CD4-positive, alpha-beta memory T cell (primary cell): ENCODE data around the gene ODAD4. TPM values are rescaled to one million over a fixed set of nuclear protein-coding genes. Genes with fewer than 3 reads are reported as not detected.
A peak's percentile ranks its signal among the peaks of the same experiment; 100 is the strongest.

Experiments
- CTCF ChIA-PET: fragments of 350-600 bp; sonication (Branson Sonifier 250); formaldehyde crosslinking; loops from one replicate; lab custom pipeline; 2021; ENCODE audit warnings: inconsistent platforms; ENCODE audit not compliant: partially characterized antibody; lab: Charles Lee
- POLR2A ChIA-PET: fragments of 350-600 bp; sonication (Branson Sonifier 250); formaldehyde crosslinking; loops from one replicate; lab custom pipeline; 2021; ENCODE audit not compliant: partially characterized antibody; lab: Charles Lee
- DNase-seq, 5 donors: peaks; one replicate each; pipeline versions ENCODE4 v3.0.0 to v3.0.0-alpha.2; 2020 to 2022; ENCODE audit warnings: mixed read lengths in 1 of 5
- H3K27ac ChIP-seq: one replicate; pipeline ENCODE4 v1.7.0; 2013; ENCODE audit warnings: low read depth, low read length
- H3K27me3 ChIP-seq: 2 replicates; pipeline ENCODE4 v1.7.0; 2013; ENCODE audit warnings: mild to moderate bottlenecking, low read length, moderate library complexity; ENCODE audit not compliant: insufficient read depth
- H3K36me3 ChIP-seq: 2 replicates; pipeline ENCODE4 v1.7.0; 2013; ENCODE audit warnings: mild to moderate bottlenecking, low read length, moderate library complexity; ENCODE audit not compliant: insufficient read depth
- H3K4me1 ChIP-seq: 2 replicates; pipeline ENCODE4 v1.7.0; 2013; ENCODE audit warnings: mild to moderate bottlenecking, low read length, moderate library complexity; ENCODE audit not compliant: insufficient read depth
- H3K4me3 ChIP-seq, 2 donors: one replicate each; pipeline ENCODE4 v1.7.0; 2013; ENCODE audit warnings: low read length in 2 of 2, mild to moderate bottlenecking in 1 of 2
- H3K9me3 ChIP-seq, 2 donors: one replicate each; pipeline ENCODE4 v1.7.0; 2013; ENCODE audit warnings: low read length in 2 of 2, control low read depth in 1 of 2; ENCODE audit not compliant: control insufficient read depth in 1 of 2
- H3K27ac Mint-ChIP-seq, 7 donors: one replicate each; pipeline ENCODE4 v1.8.0; 2020 to 2021; ENCODE audit warnings: mixed read lengths in 7 of 7, mild to moderate bottlenecking in 6 of 7, inconsistent platforms in 3 of 7, moderate library complexity in 3 of 7
- H3K27me3 Mint-ChIP-seq, 2 donors: one replicate each; pipeline ENCODE4 v1.8.0; 2020 to 2021; ENCODE audit warnings: mixed read lengths in 2 of 2
- H3K36me3 Mint-ChIP-seq, 2 donors: one replicate each; pipeline ENCODE4 v1.8.0; 2020 to 2021; ENCODE audit warnings: mixed read lengths in 2 of 2, inconsistent platforms in 1 of 2, mild to moderate bottlenecking in 1 of 2
- H3K4me1 Mint-ChIP-seq, 4 donors: one replicate each; pipeline ENCODE4 v1.8.0; 2020 to 2021; ENCODE audit warnings: mixed read lengths in 4 of 4, mild to moderate bottlenecking in 1 of 4
- H3K4me3 Mint-ChIP-seq, 8 donors: one replicate each; pipeline ENCODE4 v1.8.0; 2020 to 2021; ENCODE audit warnings: mixed read lengths in 8 of 8, mild to moderate bottlenecking in 7 of 8, moderate library complexity in 6 of 8, inconsistent platforms in 3 of 8
- H3K9me3 Mint-ChIP-seq, 8 donors: one replicate each; pipeline ENCODE4 v1.8.0; 2020 to 2021; ENCODE audit warnings: mixed read lengths in 8 of 8, mild to moderate bottlenecking in 5 of 8, inconsistent platforms in 3 of 8, moderate library complexity in 1 of 8
- intact Hi-C: fragments of 100-400 bp; cut with micrococcal nuclease; formaldehyde crosslinking; loops from one replicate; pipeline ENCODE4 v1.15.1; 2023
- polyA plus RNA-seq, 2 donors: library from polyadenylated mRNA; unstranded; fragments of 300-500 nt; fragmentation: Illumina TruSeq; gene quantifications; one replicate each; pipeline ENCODE4 v1.2.3, GENCODE V29; 2021
- total RNA-seq, 2 experiments: library from RNA; stranded (reverse); gene quantifications; one replicate each; pipeline ENCODE4 v1.2.3, GENCODE V29; 2021

Gene ODAD4
- total and polyA plus RNA-seq, 4 experiments from 2014 or later, result 0.11 to 0.20 TPM; not detected in 2

DNA sequence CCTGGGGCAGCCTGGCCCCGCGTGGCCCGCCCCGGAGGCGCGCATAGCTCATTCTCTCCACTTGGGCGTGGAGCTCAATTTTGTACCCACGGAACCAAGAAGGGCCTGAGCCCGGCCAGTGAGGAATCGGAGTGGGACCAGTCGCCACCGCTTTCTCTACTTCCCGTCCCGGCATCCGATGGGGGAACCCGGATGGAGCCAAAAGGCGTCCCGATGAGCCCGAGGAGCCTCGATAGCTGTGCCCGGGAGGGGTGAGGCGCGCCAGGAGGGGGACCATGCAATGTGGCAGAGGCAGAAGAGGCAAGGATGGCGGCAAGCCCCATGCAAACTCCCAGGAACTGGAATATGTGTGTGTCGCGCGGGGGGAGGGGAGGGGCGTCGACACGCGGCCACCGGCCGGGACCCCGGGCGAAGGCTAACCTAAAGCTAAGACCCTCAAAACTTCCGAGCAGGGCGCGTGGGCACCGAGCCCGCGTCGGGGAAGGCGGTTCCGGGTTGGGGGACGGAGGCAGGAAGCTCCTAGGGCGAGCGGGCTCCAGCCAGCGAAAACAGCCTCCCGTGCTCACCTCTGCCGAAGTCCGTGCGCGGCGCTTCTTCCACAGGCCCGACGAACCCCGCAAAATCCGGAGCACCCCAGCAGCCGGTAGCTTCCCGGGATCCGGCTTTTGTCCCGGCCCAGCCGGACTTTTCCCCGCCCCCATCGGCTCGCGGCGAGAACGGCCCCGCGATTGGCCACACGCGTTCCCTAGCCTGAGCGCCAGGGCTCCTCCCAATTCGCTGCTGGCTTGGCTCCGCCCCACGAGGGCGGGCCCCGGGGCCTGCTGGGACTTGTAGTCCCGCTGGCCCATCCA, 11.9 kb upstream of the ODAD4 start, which contains the start of gene ACLY:
Gene ACLY (minus strand): TSS at position 638 of the 851 bp plus-strand sequence. CDS start 5,078 bp downstream, outside the sequence.
- CTCF ChIA-PET, result interaction anchor here (1.1 to 3.3 kb wide), 4 partner anchors 11 to 116 kb away, joined by 3 to 26 read pairs (median 4); partner anchors contain the start of genes ODAD4 and P3H4
- H3K4me3 Mint-ChIP-seq, result peak within 1 kb of the TSS; percentile 87 to 96 (median 90)
- peak within 1 kb of the TSS; percentile 76 to 93 (median 87) for H3K27ac Mint-ChIP-seq
- intact Hi-C loops, result loop anchor here (1.0 kb wide), 5 partner anchors 12 to 237 kb away; partner anchors contain the start of genes CNP, DNAJC7, KLHL11 and ODAD4
- H3K27ac ChIP-seq, result peak within 1 kb of the TSS; percentile 88
- no peaks in the 10 kb centered on the region for H3K9me3 ChIP-seq
- no peaks in the 10 kb centered on the region for H3K9me3 Mint-ChIP-seq
- peak within 1 kb of the TSS; percentile 78 to 97 for H3K4me3 ChIP-seq
- H3K4me1 ChIP-seq, result peaks cover 48% of the 10 kb centered on the region
- POLR2A ChIA-PET, result interaction anchor here (0.6 to 4.7 kb wide), 17 partner anchors 11 to 1779 kb away, joined by 3 to 61 read pairs (median 4); partner anchors contain the start of genes CASC3, CNP, DHX58 and DNAJC7
- DNase-seq, result peak; percentile 93 to 94 (median 93)
- peaks cover 23 to 46% (median 33%) of the 10 kb centered on the region in 4 donors for H3K4me1 Mint-ChIP-seq
- peaks cover 0 to 10% of the 10 kb centered on the region in 2 donors for H3K36me3 Mint-ChIP-seq
- H3K27me3 ChIP-seq, result no peaks in the 10 kb centered on the region
- no peaks in the 10 kb centered on the region for H3K27me3 Mint-ChIP-seq
- peaks cover 5% of the 10 kb centered on the region for H3K36me3 ChIP-seq

DNA sequence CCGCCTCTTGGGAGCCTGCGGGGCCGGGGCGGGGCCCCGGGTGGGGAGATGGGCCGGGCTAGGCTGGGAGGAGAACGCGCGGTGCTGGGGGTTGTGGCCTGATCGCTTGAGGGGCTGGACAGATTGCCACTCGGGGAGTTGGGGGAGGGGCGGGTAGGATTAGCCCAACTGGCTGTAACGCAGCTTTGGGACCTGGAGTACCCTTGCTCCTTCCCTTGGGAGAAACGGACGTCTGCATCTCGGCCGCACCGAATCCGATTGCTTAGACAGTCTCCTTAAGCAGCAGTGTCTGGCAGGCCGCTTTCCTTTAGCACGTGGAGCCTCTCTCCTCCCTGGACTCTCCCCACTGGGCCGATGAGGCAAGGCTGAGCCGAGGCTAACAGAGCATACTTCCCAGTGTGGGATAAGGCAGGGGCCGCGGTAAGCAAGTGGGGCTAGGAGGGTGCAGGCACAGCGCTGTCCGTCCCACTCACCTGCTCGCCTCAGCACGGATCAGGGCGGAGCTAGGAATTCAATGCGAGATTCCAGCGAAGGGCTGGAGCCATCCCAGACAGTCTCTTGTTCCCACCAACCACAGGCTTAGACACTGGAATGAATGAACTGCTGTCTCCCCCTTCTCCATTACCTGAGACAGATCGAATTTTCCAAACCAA, 11.1 kb upstream of the ODAD4 start:
- ChIA-PET CTCF (interaction anchor here (1.6 to 3.3 kb wide), 3 partner anchors 10 to 117 kb away, joined by 4 to 26 read pairs (median 4); partner anchors contain the start of gene ODAD4), POLR2A (interaction anchor here (0.6 to 4.7 kb wide), 13 partner anchors 10 to 1079 kb away, joined by 3 to 61 read pairs (median 4); partner anchors contain the start of genes DHX58, DNAJC7, EIF1 and GHDC)
- H3K9me3 ChIP-seq, result no peaks in the 10 kb centered on the region
- Mint-ChIP-seq H3K9me3 (no peaks in the 10 kb centered on the region), H3K27ac (peak overlapping the region in 3 of 7 donors; percentile 76 to 87 (median 85)), H3K4me1 (peaks cover 21 to 39% (median 30%) of the 10 kb centered on the region in 4 donors), H3K4me3 (peak overlapping the region; percentile 33 to 96 (median 90)), H3K36me3 (peaks cover 0 to 6% of the 10 kb centered on the region in 2 donors), H3K27me3 (no peaks in the 10 kb centered on the region)
- H3K27me3 ChIP-seq, result no peaks in the 10 kb centered on the region
- H3K36me3 ChIP-seq, result no peaks in the 10 kb centered on the region
- peak in 1 of 5 donors; percentile 6 for DNase-seq
- peak overlapping the region; percentile 88 for H3K27ac ChIP-seq
- H3K4me1 ChIP-seq, result peaks cover 41% of the 10 kb centered on the region
- intact Hi-C loops, result loop anchor here (1.0 kb wide), 5 partner anchors 11 to 236 kb away; partner anchors contain the start of genes CNP, DNAJC7, KLHL11 and ODAD4
- H3K4me3 ChIP-seq, result peak overlapping the region in 1 of 2 donors; percentile 97

DNA sequence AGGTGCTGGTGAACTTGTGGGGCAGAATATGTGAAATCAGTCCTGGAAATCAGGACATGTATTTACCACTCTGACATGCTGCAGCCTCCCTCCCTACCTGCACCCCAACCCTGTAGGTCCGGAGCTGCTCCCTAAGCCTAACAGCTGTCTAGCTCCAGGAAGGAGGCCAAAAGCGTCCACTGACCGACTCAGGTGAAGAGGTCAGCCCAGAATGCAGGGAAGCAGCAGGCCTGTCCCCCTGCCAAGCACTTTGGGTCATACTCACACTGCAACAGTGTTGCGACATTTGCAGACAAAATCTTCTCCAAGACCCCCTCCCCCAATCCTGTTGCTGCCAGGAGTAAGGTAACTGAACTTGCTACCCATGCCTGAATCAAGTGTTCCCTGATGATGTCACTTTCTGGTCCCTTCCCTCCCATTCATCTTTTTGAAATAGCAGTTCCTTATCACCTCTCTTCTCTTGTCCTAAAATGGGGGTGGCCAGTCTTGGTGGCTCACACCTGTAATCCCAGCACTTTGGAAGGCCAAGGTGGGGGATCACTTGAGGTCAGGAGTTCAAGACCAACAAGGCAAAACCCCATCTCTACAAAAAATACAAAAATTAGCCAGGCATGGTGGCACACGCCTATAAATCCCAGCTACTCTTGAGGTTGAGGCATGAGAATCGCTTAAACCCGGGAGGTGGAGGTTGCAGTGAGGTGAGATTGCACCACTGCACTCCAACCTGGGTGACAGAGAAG, 10.4 kb upstream of the ODAD4 start:
- H3K4me1 Mint-ChIP-seq, result peaks cover 16 to 32% (median 23%) of the 10 kb centered on the region in 4 donors
- H3K27me3 Mint-ChIP-seq, result no peaks in the 10 kb centered on the region
- peaks cover 0 to 3% of the 10 kb centered on the region in 2 donors for H3K36me3 Mint-ChIP-seq
- H3K4me3 ChIP-seq, result no peak overlapping the region
- H3K4me3 Mint-ChIP-seq, result peak overlapping the region; percentile 51 to 91 (median 74)
- intact Hi-C loops, result loop anchor here (1.0 kb wide), 5 partner anchors 10 to 235 kb away; partner anchors contain the start of genes CNP, DNAJC7, KLHL11 and ODAD4
- H3K4me1 ChIP-seq, result peaks cover 36% of the 10 kb centered on the region
- no peak overlapping the region for H3K27ac ChIP-seq
- H3K27me3 ChIP-seq, result no peaks in the 10 kb centered on the region
- no peaks in the 10 kb centered on the region for H3K9me3 ChIP-seq
- POLR2A ChIA-PET, result interaction anchor here (2.0 to 4.7 kb wide), 3 partner anchors 10 to 230 kb away, joined by 4 to 61 read pairs (median 11); partner anchors contain the start of genes DHX58, EIF1 and ODAD4
- peak overlapping the region in 3 of 7 donors; percentile 53 to 69 (median 67) for H3K27ac Mint-ChIP-seq
- CTCF ChIA-PET, result interaction anchor here (3.3 kb wide), 1 partner anchor 9 kb away, joined by 26 read pairs; the partner anchor contains the start of gene ODAD4
- no peaks in the 10 kb centered on the region for H3K36me3 ChIP-seq
- no peak for DNase-seq
- no peaks in the 10 kb centered on the region for H3K9me3 Mint-ChIP-seq

DNA sequence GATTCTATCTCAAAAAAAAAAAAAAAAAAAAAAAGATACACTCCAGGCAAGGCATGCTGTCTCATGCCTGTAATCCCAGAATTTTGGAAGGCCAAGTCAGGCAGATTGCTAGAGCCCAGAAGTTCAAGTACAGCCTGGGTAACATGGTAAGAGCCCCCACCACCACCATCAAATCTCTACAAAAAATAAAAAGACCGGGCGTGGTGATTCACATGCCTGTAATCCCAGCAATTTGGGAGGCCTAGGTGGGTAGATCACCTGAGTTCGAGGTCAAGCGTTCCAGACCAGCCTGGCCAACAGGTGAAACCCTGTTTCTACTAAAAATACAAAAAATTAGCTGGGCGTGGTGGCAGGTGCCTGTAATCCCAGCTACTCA, 9.8 kb upstream of the ODAD4 start:
- H3K4me1 Mint-ChIP-seq, result peaks cover 15 to 27% (median 21%) of the 10 kb centered on the region in 4 donors
- H3K36me3 Mint-ChIP-seq, result peaks cover 0 to under 1% of the 10 kb centered on the region in 2 donors
- Histone ChIP-seq H3K27ac (no peak overlapping the region), H3K27me3 (no peaks in the 10 kb centered on the region), H3K9me3 (no peaks in the 10 kb centered on the region), H3K4me1 (peaks cover 30% of the 10 kb centered on the region), H3K36me3 (no peaks in the 10 kb centered on the region), H3K4me3 (no peak overlapping the region)
- CTCF ChIA-PET, result interaction anchor here (3.3 kb wide), 1 partner anchor 9 kb away, joined by 26 read pairs; the partner anchor contains the start of gene ODAD4
- DNase-seq, result no peak
- no peak overlapping the region for H3K27ac Mint-ChIP-seq
- POLR2A ChIA-PET, result interaction anchor here (4.7 kb wide), 1 partner anchor 9 kb away, joined by 61 read pairs; the partner anchor contains the start of gene ODAD4
- intact Hi-C loops, result no loop called here
- H3K27me3 Mint-ChIP-seq, result no peaks in the 10 kb centered on the region
- no peaks in the 10 kb centered on the region for H3K9me3 Mint-ChIP-seq
- no peak overlapping the region for H3K4me3 Mint-ChIP-seq

DNA sequence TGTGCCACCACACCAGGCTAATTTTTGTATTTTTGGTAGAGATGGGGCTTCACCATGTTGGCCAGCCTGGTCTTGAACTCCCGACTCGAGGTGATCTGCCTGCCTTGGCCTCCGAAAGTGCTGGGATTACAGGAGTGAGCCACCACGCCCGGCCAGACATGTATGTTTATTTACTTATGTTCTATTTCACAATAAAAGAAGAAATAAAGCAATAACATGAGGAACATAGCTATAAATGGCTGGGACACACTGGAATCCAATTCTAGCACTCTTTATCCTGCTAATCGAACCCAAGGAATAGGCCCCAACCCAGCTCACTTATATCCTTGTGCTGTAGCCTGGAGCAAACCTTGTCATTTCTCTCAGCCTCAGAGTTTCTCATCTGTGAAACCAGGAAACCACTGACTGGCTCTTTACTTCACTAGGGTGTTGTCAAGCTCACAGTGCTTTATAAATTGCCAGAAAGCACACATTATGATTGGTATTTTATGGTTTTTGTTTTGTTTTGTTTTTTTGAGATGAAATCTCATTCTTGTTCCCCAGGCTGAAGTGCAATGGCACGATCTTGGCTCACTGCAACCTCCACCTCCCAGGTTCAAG, 4.3 kb upstream of the ODAD4 start:
- Mint-ChIP-seq H3K27ac (peak overlapping the region in 1 of 7 donors; percentile 55), H3K4me1 (peaks cover 13 to 27% (median 20%) of the 10 kb centered on the region in 4 donors), H3K36me3 (no peaks in the 10 kb centered on the region), H3K9me3 (no peaks in the 10 kb centered on the region), H3K27me3 (no peaks in the 10 kb centered on the region), H3K4me3 (no peak overlapping the region)
- ChIA-PET POLR2A (no interaction called here), CTCF (no interaction called here)
- Histone ChIP-seq H3K4me3 (no peak overlapping the region), H3K27me3 (no peaks in the 10 kb centered on the region), H3K4me1 (peaks cover 15% of the 10 kb centered on the region), H3K27ac (no peak overlapping the region), H3K9me3 (no peaks in the 10 kb centered on the region), H3K36me3 (no peaks in the 10 kb centered on the region)
- intact Hi-C loops, result no loop called here
- DNase-seq, result no peak
